Activated CD8-positive, alpha-beta T cell treated with anti-CD3 and anti-CD28 coated beads for 36 hours (primary cell): ENCODE results near the gene ASPA. TPM values are rescaled to one million over a fixed set of nuclear protein-coding genes. Genes with fewer than 3 reads are reported as not detected.
A peak's percentile ranks its signal among the peaks of the same experiment; 100 is the strongest.
"Not testable (repeated sequence)": the region's sequence is repeated elsewhere in the genome, so short reads cannot be mapped to it uniquely, and the experiment has no call there.

Source experiments
- ATAC-seq: fragments of 200-7000 bp; cut with Tn5 transposase; one replicate; pipeline ENCODE4 v1.10.0; 2021; ENCODE audit warnings: mild to moderate bottlenecking, moderate library complexity
- CTCF ChIA-PET: fragments of 350-600 bp; sonication (Branson Sonifier 250); formaldehyde crosslinking; loops from one replicate; lab custom pipeline; 2021; ENCODE audit warnings: antibody characterized with exemption; lab: Charles Lee
- POLR2A ChIA-PET: fragments of 350-600 bp; sonication (Branson Sonifier 250); formaldehyde crosslinking; loops from one replicate; lab custom pipeline; 2021; ENCODE audit warnings: antibody characterized with exemption; lab: Charles Lee
- DNase-seq: peaks from one replicate; pipeline ENCODE4 v3.0.0-alpha.2; 2020
- H3K27ac Mint-ChIP-seq: one replicate; pipeline ENCODE4 v1.8.0; 2021; ENCODE audit warnings: mild to moderate bottlenecking, mixed read lengths
- H3K27me3 Mint-ChIP-seq: one replicate; pipeline ENCODE4 v1.8.0; 2021; ENCODE audit warnings: mixed read lengths
- H3K36me3 Mint-ChIP-seq: one replicate; pipeline ENCODE4 v1.8.0; 2021; ENCODE audit warnings: low read depth, mixed read lengths
- H3K4me1 Mint-ChIP-seq: one replicate; pipeline ENCODE4 v1.8.0; 2021; ENCODE audit warnings: low read depth, mixed read lengths
- H3K4me3 Mint-ChIP-seq: one replicate; pipeline ENCODE4 v1.8.0; 2021; ENCODE audit warnings: mild to moderate bottlenecking, moderate library complexity, mixed read lengths
- H3K9me3 Mint-ChIP-seq: one replicate; pipeline ENCODE4 v1.8.0; 2021; ENCODE audit warnings: mixed read lengths
- intact Hi-C: fragments of 100-400 bp; cut with micrococcal nuclease; formaldehyde crosslinking; loops from one replicate; pipeline ENCODE4 v1.10.0; 2022
- total RNA-seq, 2 experiments: library from RNA; stranded (reverse); gene quantifications; one replicate each; pipeline ENCODE4 v1.2.3, GENCODE V29; 2021
- TF ChIP-seq, protein P1 (sequence below): fragments of 200-600 bp; IDR thresholded peaks from one replicate; pipeline ENCODE4 v1.8.0; 2022; ENCODE audit warnings: antibody characterized with exemption, mild to moderate bottlenecking

Gene ASPA
- total RNA-seq: not detected

DNA sequence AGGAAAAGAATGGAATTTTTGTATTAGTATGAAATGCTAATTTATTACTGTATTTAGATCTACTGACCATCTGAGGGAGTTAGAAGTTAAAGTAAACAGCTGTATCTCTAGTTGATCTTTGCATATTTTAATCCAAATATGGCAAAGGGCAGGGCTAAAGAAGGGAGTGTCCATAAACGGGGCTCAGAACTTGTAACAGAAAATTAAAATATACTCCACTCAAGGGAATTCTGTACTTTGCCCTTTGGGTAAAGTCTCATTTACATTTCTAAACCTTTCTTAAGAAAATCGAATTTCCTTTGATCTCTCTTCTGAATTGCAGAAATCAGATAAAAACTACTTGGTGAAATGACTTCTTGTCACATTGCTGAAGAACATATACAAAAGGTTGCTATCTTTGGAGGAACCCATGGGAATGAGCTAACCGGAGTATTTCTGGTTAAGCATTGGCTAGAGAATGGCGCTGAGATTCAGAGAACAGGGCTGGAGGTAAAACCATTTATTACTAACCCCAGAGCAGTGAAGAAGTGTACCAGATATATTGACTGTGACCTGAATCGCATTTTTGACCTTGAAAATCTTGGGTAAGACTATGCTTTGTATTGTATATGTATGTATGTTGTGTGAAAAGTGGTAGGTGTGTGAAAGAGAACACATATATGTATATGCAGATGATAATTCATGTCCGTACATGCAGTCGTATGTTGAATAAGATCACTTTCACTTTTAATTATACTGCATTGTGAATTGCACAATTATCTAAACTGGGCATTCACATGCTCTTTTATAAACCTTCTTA lies at the start of gene ASPA:
Gene ASPA (plus strand): TSS at position 186 of the 799 bp plus-strand sequence. CDS start 163 bp downstream, at position 349.
- POLR2A ChIA-PET: no interaction called here
- Mint-ChIP-seq H3K27ac (no peak within 1 kb of the TSS), H3K4me1 (peaks cover 3% of the 10 kb centered on the region), H3K36me3 (no peaks in the 10 kb centered on the region), H3K27me3 (peaks cover 10% of the 10 kb centered on the region), H3K9me3 (no peaks in the 10 kb centered on the region), H3K4me3 (peak within 1 kb of the TSS; percentile 4)
- no peak for ATAC-seq
- CTCF ChIA-PET: no interaction called here
- intact Hi-C loops: no loop called here
- TF ChIP-seq, protein P1, sequence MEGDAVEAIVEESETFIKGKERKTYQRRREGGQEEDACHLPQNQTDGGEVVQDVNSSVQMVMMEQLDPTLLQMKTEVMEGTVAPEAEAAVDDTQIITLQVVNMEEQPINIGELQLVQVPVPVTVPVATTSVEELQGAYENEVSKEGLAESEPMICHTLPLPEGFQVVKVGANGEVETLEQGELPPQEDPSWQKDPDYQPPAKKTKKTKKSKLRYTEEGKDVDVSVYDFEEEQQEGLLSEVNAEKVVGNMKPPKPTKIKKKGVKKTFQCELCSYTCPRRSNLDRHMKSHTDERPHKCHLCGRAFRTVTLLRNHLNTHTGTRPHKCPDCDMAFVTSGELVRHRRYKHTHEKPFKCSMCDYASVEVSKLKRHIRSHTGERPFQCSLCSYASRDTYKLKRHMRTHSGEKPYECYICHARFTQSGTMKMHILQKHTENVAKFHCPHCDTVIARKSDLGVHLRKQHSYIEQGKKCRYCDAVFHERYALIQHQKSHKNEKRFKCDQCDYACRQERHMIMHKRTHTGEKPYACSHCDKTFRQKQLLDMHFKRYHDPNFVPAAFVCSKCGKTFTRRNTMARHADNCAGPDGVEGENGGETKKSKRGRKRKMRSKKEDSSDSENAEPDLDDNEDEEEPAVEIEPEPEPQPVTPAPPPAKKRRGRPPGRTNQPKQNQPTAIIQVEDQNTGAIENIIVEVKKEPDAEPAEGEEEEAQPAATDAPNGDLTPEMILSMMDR: no peak
- DNase-seq: no peak

DNA sequence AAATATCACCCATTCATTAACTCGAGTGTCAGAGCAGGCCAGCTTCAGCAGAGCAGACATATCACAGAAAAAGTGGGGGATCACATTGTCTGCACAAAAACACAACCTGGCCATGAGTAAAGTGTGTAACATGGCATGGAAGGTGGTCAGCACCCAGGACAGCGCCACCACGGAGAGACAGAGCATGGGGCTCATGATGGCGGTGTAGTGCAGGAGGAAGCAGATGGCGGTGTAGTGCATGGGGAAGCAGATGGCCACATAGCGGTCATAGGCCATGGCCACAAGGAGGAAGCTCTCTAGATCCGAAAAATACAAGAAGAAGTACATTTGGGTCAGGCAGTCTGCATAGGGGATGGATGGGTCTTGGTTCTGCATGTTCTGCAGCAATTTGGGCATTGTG lies 42.6 kb upstream of the ASPA start:
- peaks cover 15% of the 10 kb centered on the region for H3K27me3 Mint-ChIP-seq
- POLR2A ChIA-PET, H3K27ac Mint-ChIP-seq, H3K36me3 Mint-ChIP-seq, H3K4me3 Mint-ChIP-seq, H3K4me1 Mint-ChIP-seq, ATAC-seq, intact Hi-C loops, H3K9me3 Mint-ChIP-seq, CTCF ChIA-PET: not testable (repeated sequence)
- DNase-seq: peak; percentile 53

DNA sequence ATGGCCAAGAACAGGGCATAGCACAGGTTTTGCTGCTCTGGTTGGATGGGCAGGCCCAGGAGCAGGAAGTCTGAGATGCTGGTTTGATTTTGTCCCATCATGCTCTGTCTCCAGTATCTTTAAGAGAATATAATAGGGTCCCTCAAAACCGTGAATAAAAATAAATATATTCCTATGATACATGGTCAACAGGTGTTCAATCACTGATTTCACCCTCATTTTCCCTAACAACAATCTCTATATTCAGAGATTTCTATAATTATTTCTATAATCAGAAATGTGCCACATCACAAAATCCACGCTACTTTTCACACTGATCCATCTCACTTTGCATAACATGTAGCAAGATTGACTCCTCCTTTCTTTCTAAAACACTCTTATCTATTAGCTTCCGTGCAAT lies 42.1 kb upstream of the ASPA start, which contains the start of gene OR1E2:
Gene OR1E2 (minus strand): TSS at position 101 of the 400 bp plus-strand sequence. CDS start 0 bp downstream, at position 101.
- ChIA-PET POLR2A (no interaction called here), CTCF (no interaction called here)
- TF ChIP-seq, protein P1: no peak
- Mint-ChIP-seq H3K36me3 (no peaks in the 10 kb centered on the region), H3K27me3 (peaks cover 15% of the 10 kb centered on the region), H3K4me3 (no peak within 1 kb of the TSS), H3K4me1 (no peaks in the 10 kb centered on the region), H3K9me3 (peaks cover 4% of the 10 kb centered on the region), H3K27ac (no peak within 1 kb of the TSS)
- ATAC-seq (no peak), DNase-seq (no peak)
- intact Hi-C loops: no loop called here

DNA sequence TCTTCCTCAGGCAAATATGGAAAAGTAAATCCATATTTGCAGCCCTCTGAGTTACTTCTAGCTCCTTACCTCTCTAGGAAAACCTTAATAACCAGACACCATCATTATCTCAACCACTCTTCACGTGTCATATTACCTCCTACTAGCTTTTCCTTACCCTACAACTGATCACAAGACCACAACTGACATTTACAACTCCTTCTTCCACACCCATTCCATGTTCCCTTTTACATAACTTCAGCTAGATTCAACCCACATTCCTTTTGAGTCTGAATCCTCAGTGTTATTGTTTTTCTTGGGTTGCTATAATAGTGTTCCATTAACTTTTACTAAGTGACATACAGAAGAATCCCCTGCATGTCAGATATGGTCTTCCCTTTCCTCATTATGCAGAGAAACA lies 37.4 kb upstream of the ASPA start:
- H3K27ac Mint-ChIP-seq: no peak overlapping the region

DNA sequence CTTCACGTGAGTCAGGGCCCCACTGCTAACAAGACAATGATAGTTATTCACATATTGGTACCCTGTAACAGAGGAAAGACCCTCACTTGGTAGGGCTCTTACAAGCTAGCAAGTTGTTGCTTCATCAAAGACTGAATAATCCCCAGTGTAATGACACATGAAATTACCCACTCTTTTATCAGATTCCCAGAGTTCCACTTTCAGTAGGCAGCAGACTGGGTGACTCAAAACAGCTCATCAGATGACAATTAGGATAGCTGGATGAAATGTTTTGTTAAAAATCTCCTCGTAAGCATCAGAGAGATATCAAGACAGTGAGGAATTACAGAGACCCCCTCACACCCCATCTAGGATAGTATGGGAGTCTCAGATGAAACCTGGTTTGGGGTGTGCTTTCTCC lies 35.3 kb upstream of the ASPA start:
- Mint-ChIP-seq H3K27me3 (peaks cover 18% of the 10 kb centered on the region), H3K27ac (no peak overlapping the region), H3K9me3 (no peaks in the 10 kb centered on the region), H3K4me1 (no peaks in the 10 kb centered on the region), H3K36me3 (no peaks in the 10 kb centered on the region), H3K4me3 (no peak overlapping the region)
- ATAC-seq: no peak
- intact Hi-C loops: no loop called here
- no peak for DNase-seq
- ChIA-PET POLR2A (no interaction called here), CTCF (no interaction called here)
- TF ChIP-seq, protein P1: no peak

More for the DNA sequence above, 37.4 kb upstream of the ASPA start:
- H3K4me3 Mint-ChIP-seq: no peak overlapping the region
- no peak for DNase-seq
- no peaks in the 10 kb centered on the region for H3K36me3 Mint-ChIP-seq
- H3K27me3 Mint-ChIP-seq: peaks cover 17% of the 10 kb centered on the region
- CTCF ChIA-PET: no interaction called here
- TF ChIP-seq, protein P1: no peak
- no peaks in the 10 kb centered on the region for H3K4me1 Mint-ChIP-seq
- intact Hi-C loops: no loop called here
- H3K9me3 Mint-ChIP-seq: no peaks in the 10 kb centered on the region
- POLR2A ChIA-PET: no interaction called here
- ATAC-seq: no peak
